MCF 10A (cell line): ENCODE results near the gene TBC1D7. TPM values are rescaled to one million over a fixed set of nuclear protein-coding genes. Genes with fewer than 3 reads are reported as not detected.
A peak's percentile ranks its signal among the peaks of the same experiment; 100 is the strongest.

ENCODE experiments used
- BruUV-seq: library from RNA; stranded (reverse); fragments of 400-500 nt; replicated peaks from 2 replicates; lab custom pipeline; 2021; lab: Mats Ljungman, UMichigan
- CTCF ChIA-PET: fragments of 300-600 bp; sonication (Branson Sonifier 250); formaldehyde crosslinking; extraction: SDS; loops from one replicate; lab custom pipeline; 2021; ENCODE audit warnings: antibody characterized with exemption, inconsistent platforms; lab: Yijun Ruan, JAX
- POLR2A ChIA-PET: fragments of 300-600, 350-650 bp; sonication (Branson Sonifier 250); formaldehyde crosslinking; extraction: SDS; loops from one replicate; lab custom pipeline; 2020; ENCODE audit warnings: antibody characterized with exemption, inconsistent platforms; lab: Yijun Ruan, JAX
- DNase-seq: peaks from one replicate; pipeline ENCODE4 v3.0.0-alpha.2; 2018; ENCODE audit not compliant: unreplicated experiment
- H3K27ac Mint-ChIP-seq: one replicate; pipeline ENCODE4 v1.8.0; 2022; ENCODE audit warnings: mild to moderate bottlenecking, low read depth, mixed read lengths; ENCODE audit not compliant: unreplicated experiment
- H3K27me3 Mint-ChIP-seq: one replicate; pipeline ENCODE4 v1.8.0; 2022; ENCODE audit warnings: mixed read lengths; ENCODE audit not compliant: insufficient read depth, unreplicated experiment
- H3K36me3 Mint-ChIP-seq: one replicate; pipeline ENCODE4 v1.8.0; 2022; ENCODE audit warnings: mild to moderate bottlenecking, moderate library complexity, mixed read lengths; ENCODE audit not compliant: insufficient read depth, unreplicated experiment
- H3K4me1 Mint-ChIP-seq: one replicate; pipeline ENCODE4 v1.8.0; 2022; ENCODE audit warnings: mixed read lengths; ENCODE audit not compliant: insufficient read depth, unreplicated experiment
- H3K4me3 Mint-ChIP-seq: one replicate; pipeline ENCODE4 v1.8.0; 2022; ENCODE audit warnings: mild to moderate bottlenecking, moderate library complexity, mixed read lengths; ENCODE audit not compliant: unreplicated experiment
- H3K9me3 Mint-ChIP-seq: one replicate; pipeline ENCODE4 v1.8.0; 2022; ENCODE audit warnings: mixed read lengths; ENCODE audit not compliant: unreplicated experiment
- CTCF ChIP-seq: fragments of 200-600 bp; IDR thresholded peaks from one replicate; pipeline ENCODE4 v1.8.0; 2022; ENCODE audit warnings: antibody characterized with exemption, mild to moderate bottlenecking; ENCODE audit not compliant: unreplicated experiment
- intact Hi-C: fragments of 100-400 bp; cut with micrococcal nuclease; formaldehyde crosslinking; loops from 2 replicates; pipeline ENCODE4 v1.14.1; 2022
- total RNA-seq: library from RNA; stranded (reverse); gene quantifications from 2 replicates; pipeline ENCODE4 v1.2.3, GENCODE V29; 2022

TBC1D7 gene
- total RNA-seq, 1 experiment from 2014 or later = 19.5 TPM

- POLR2A ChIA-PET = interaction anchor here (0.5 to 2.8 kb wide), 4 partner anchors 147 to 365 kb away, joined by 3 to 14 read pairs (median 4); partner anchors contain the start of genes GFOD1 and SIRT5
- intact Hi-C loops = loop anchor here (5.0 kb wide), 1 partner anchor 727 kb away; no protein-coding TSS in a partner anchor
- Mint-ChIP-seq H3K4me3 (no peak overlapping the region), H3K4me1 (peaks cover 2% of the 10 kb centered on the region), H3K27ac (no peak overlapping the region), H3K9me3 (no peaks in the 10 kb centered on the region), H3K36me3 (peaks cover 6% of the 10 kb centered on the region), H3K27me3 (no peaks in the 10 kb centered on the region)
- CTCF ChIA-PET = interaction anchor here (0.6 to 1.2 kb wide), 7 partner anchors 8 to 727 kb away, joined by 3 to 4 read pairs (median 3); partner anchors contain the start of gene NOL7
- DNase-seq = no peak
- no TSS peak for BruUV-seq
- TF ChIP-seq CTCF = no peak
Observed at GRCh38 chr6:13339863-13340630, 11.7 kb upstream of the TBC1D7 start.

- DNase-seq = no peak
- Mint-ChIP-seq H3K9me3 (no peaks in the 10 kb centered on the region), H3K27me3 (no peaks in the 10 kb centered on the region), H3K4me1 (peaks cover 5% of the 10 kb centered on the region), H3K36me3 (peaks cover 6% of the 10 kb centered on the region), H3K27ac (no peak overlapping the region), H3K4me3 (no peak overlapping the region)
- intact Hi-C loops = loop anchor here (5.0 kb wide), 1 partner anchor 729 kb away; no protein-coding TSS in a partner anchor
- POLR2A ChIA-PET = interaction anchor here (0.7 to 2.8 kb wide), 5 partner anchors 149 to 277 kb away, joined by 3 to 14 read pairs (median 5); partner anchors contain the start of genes GFOD1, NOL7 and SIRT5
- no TSS peak for BruUV-seq
- CTCF ChIA-PET = interaction anchor here (0.6 to 2.2 kb wide), 16 partner anchors 9 to 728 kb away, joined by 3 to 17 read pairs (median 4); partner anchors contain the start of gene SIRT5
- no peak for TF ChIP-seq CTCF
Observed at GRCh38 chr6:13338038-13338437, 9.7 kb upstream of the TBC1D7 start.

- POLR2A ChIA-PET = interaction anchor here (1.9 kb wide), 1 partner anchor 238 kb away, joined by 9 read pairs; the partner anchor contains the start of gene SIRT5
- no peak overlapping the region for H3K4me3 Mint-ChIP-seq
- DNase-seq = peak; percentile 81
- no peaks in the 10 kb centered on the region for H3K9me3 Mint-ChIP-seq
- peaks cover 5% of the 10 kb centered on the region for H3K4me1 Mint-ChIP-seq
- CTCF ChIA-PET = interaction anchor here (0.6 to 2.1 kb wide), 8 partner anchors 13 to 314 kb away, joined by 3 to 17 read pairs (median 6); no protein-coding TSS in a partner anchor
- intact Hi-C loops = loop anchor here (1.0 to 5.0 kb wide), 6 partner anchors 46 to 731 kb away; partner anchors contain the start of gene NOL7
- no peak overlapping the region for H3K27ac Mint-ChIP-seq
- no TSS peak for BruUV-seq
- H3K36me3 Mint-ChIP-seq = peaks cover 6% of the 10 kb centered on the region
- TF ChIP-seq CTCF = peak; percentile 90
- no peaks in the 10 kb centered on the region for H3K27me3 Mint-ChIP-seq
Observed at GRCh38 chr6:13336553-13336952, 8.2 kb upstream of the TBC1D7 start.

- POLR2A ChIA-PET = interaction anchor here (0.6 to 2.1 kb wide), 5 partner anchors 45 to 424 kb away, joined by 3 to 5 read pairs (median 4); partner anchors contain the start of gene NOL7
- CTCF ChIA-PET = interaction anchor here (0.6 to 8.4 kb wide), 19 partner anchors 13 to 460 kb away, joined by 3 to 160 read pairs (median 4); partner anchors contain the start of genes NOL7 and SIRT5
- TF ChIP-seq CTCF = no peak
- H3K36me3 Mint-ChIP-seq = peaks cover 6% of the 10 kb centered on the region
- H3K4me1 Mint-ChIP-seq = peaks cover 5% of the 10 kb centered on the region
- H3K27ac Mint-ChIP-seq = no peak overlapping the region
- no TSS peak for BruUV-seq
- no peak overlapping the region for H3K4me3 Mint-ChIP-seq
- intact Hi-C loops = loop anchor here (5.0 kb wide), 1 partner anchor 732 kb away; no protein-coding TSS in a partner anchor
- no peak for DNase-seq
- H3K9me3 Mint-ChIP-seq = no peaks in the 10 kb centered on the region
- H3K27me3 Mint-ChIP-seq = no peaks in the 10 kb centered on the region
Observed at GRCh38 chr6:13334953-13335352, 6.6 kb upstream of the TBC1D7 start.
